GM19025 (cell line): ENCODE results near the gene SGF29.
"Not testable (repeated sequence)": the region's sequence is repeated elsewhere in the genome, so short reads cannot be mapped to it uniquely, and the experiment has no call there.

Experiments used
- ATAC-seq: cut with Tn5 transposase; IDR thresholded peaks from one replicate; pipeline ENCODE4 v1.9.1; 2021; ENCODE audit warnings: mild to moderate bottlenecking, low read depth, moderate library complexity; ENCODE audit not compliant: unreplicated experiment

Gene SGF29

GRCh38 chr16:28638359-28638758 is 84.6 kb downstream of the SGF29 start:
- ATAC-seq = not testable (repeated sequence)

DNA sequence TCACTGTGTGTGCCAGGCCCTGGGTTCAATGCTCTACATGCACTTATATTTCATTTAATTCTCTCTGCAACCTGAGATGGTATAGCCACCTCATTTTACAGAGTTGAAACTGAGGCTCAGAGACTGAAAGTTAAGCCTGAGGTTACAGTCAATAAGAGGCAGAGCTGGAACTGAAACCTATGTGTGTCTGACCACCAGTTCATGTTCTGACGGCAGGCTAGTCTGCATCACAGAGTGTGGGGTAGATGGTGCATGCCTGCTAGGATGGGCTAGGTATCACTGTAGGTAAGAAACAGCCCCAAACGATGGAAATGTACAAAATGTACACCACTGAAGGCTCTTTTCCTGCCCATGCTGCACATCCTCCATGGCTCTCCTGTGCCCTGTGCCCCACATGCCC is 86.2 kb downstream of the SGF29 start:
- ATAC-seq = not testable (repeated sequence)
